HEK293 (cell line): ENCODE measurements around the gene SINHCAF.

ENCODE experiments used
- GFI1B ChIP-seq: fragments of 450-650 bp; formaldehyde crosslinking; IDR thresholded peaks from 2 replicates; pipeline ENCODE4 v1.5.1; 2016; ENCODE audit warnings: missing biosample characterization, missing genetic modification characterization
- GLI2 ChIP-seq: fragments of 450-650 bp; formaldehyde crosslinking; IDR thresholded peaks from 2 replicates; pipeline ENCODE4; 2017; ENCODE audit warnings: missing biosample characterization, missing genetic modification characterization, low read depth, borderline replicate concordance
- MEIS1 ChIP-seq: sonication (generic); formaldehyde crosslinking; IDR thresholded peaks from 2 replicates; pipeline ENCODE4 v1.8.1; 2022; ENCODE audit warnings: missing genetic modification reagents, mild to moderate bottlenecking, borderline replicate concordance
- REPIN1 ChIP-seq: fragments of 450-650 bp; formaldehyde crosslinking; IDR thresholded peaks from 2 replicates; pipeline ENCODE4 v1.5.1; 2017; ENCODE audit warnings: missing biosample characterization, missing genetic modification characterization, low read depth
- SETDB1 ChIP-seq: IDR thresholded peaks from one replicate; pipeline ENCODE4 v1.6.1; 2017; ENCODE audit warnings: mild to moderate bottlenecking, low read length, moderate library complexity, mixed read lengths; ENCODE audit not compliant: insufficient read length
- TRIM28 ChIP-seq: IDR thresholded peaks from 2 replicates; pipeline ENCODE4 v1.6.1; 2011; ENCODE audit warnings: low read length, control low read depth, borderline replicate concordance
- YY2 ChIP-seq: fragments of 450-650 bp; formaldehyde crosslinking; IDR thresholded peaks from 2 replicates; pipeline ENCODE4 v1.5.1; 2016; ENCODE audit warnings: missing biosample characterization, missing genetic modification characterization
- ZBTB48 ChIP-seq: fragments of 450-650 bp; formaldehyde crosslinking; IDR thresholded peaks from 2 replicates; pipeline ENCODE4 v1.5.1; 2016; ENCODE audit warnings: missing biosample characterization, missing genetic modification characterization
- ZIC2 ChIP-seq: fragments of 450-650 bp; formaldehyde crosslinking; IDR thresholded peaks from 2 replicates; pipeline ENCODE4 v1.5.1; 2016; ENCODE audit warnings: missing biosample characterization, missing genetic modification characterization
- ZNF112 ChIP-seq: fragments of 450-650 bp; formaldehyde crosslinking; IDR thresholded peaks from 2 replicates; pipeline ENCODE4 v1.5.0; 2017; ENCODE audit warnings: missing biosample characterization, missing genetic modification characterization
- ZNF114 ChIP-seq: fragments of 450-650 bp; formaldehyde crosslinking; IDR thresholded peaks from 2 replicates; pipeline ENCODE4 v1.5.0; 2017; ENCODE audit warnings: missing biosample characterization, missing genetic modification characterization
- ZNF133 ChIP-seq: fragments of 450-650 bp; formaldehyde crosslinking; IDR thresholded peaks from 2 replicates; pipeline ENCODE4 v1.5.1; 2016; ENCODE audit warnings: missing biosample characterization, missing genetic modification characterization
- ZNF292 ChIP-seq: fragments of 450-650 bp; formaldehyde crosslinking; IDR thresholded peaks from 2 replicates; pipeline ENCODE4 v1.5.1; 2016; ENCODE audit warnings: low read depth, missing biosample characterization, missing genetic modification characterization, borderline replicate concordance
- ZNF302 ChIP-seq: fragments of 450-650 bp; formaldehyde crosslinking; IDR thresholded peaks from 2 replicates; pipeline ENCODE4 v1.5.1; 2016; ENCODE audit warnings: missing biosample characterization, missing genetic modification characterization, low read depth
- ZNF311 ChIP-seq: fragments of 450-650 bp; formaldehyde crosslinking; IDR thresholded peaks from 2 replicates; pipeline ENCODE4 v1.5.1; 2017; ENCODE audit warnings: missing biosample characterization, missing genetic modification characterization, borderline replicate concordance
- ZNF341 ChIP-seq: fragments of 450-650 bp; formaldehyde crosslinking; IDR thresholded peaks from 2 replicates; pipeline ENCODE4; 2016; ENCODE audit warnings: low read depth, missing biosample characterization, missing genetic modification characterization
- ZNF426 ChIP-seq: fragments of 450-650 bp; formaldehyde crosslinking; IDR thresholded peaks from 2 replicates; pipeline ENCODE4 v1.5.1; 2017; ENCODE audit warnings: missing biosample characterization, missing genetic modification characterization, mild to moderate bottlenecking, inconsistent platforms, moderate library complexity
- ZNF521 ChIP-seq: fragments of 450-650 bp; formaldehyde crosslinking; IDR thresholded peaks from 2 replicates; pipeline ENCODE4 v1.5.1; 2017; ENCODE audit warnings: missing biosample characterization, mild to moderate bottlenecking, missing genetic modification characterization
- ZNF544 ChIP-seq: fragments of 450-650 bp; formaldehyde crosslinking; IDR thresholded peaks from 2 replicates; pipeline ENCODE4 v1.5.0; 2017; ENCODE audit warnings: missing biosample characterization, missing genetic modification characterization
- ZNF629 ChIP-seq: fragments of 450-650 bp; formaldehyde crosslinking; IDR thresholded peaks from 2 replicates; pipeline ENCODE4 v1.5.1; 2017; ENCODE audit warnings: missing biosample characterization, missing genetic modification characterization
- ZNF747 ChIP-seq: fragments of 450-650 bp; formaldehyde crosslinking; IDR thresholded peaks from 2 replicates; pipeline ENCODE4 v1.5.1; 2016; ENCODE audit warnings: missing biosample characterization, missing genetic modification characterization
- ZSCAN16 ChIP-seq: fragments of 450-650 bp; formaldehyde crosslinking; IDR thresholded peaks from 2 replicates; pipeline ENCODE4 v1.5.1; 2016; ENCODE audit warnings: missing biosample characterization, missing genetic modification characterization
- TF ChIP-seq, protein P1 (sequence below): fragments of 450-650 bp; formaldehyde crosslinking; IDR thresholded peaks from 2 replicates; pipeline ENCODE4 v1.5.1; 2016; ENCODE audit warnings: missing biosample characterization, missing genetic modification characterization
- TF ChIP-seq, protein P2 (sequence below): fragments of 450-650 bp; formaldehyde crosslinking; IDR thresholded peaks from 2 replicates; pipeline ENCODE4 v1.5.1; 2016; ENCODE audit warnings: missing biosample characterization, missing genetic modification characterization
- TF ChIP-seq, protein P3 (sequence below): fragments of 450-650 bp; IDR thresholded peaks from 2 replicates; pipeline ENCODE4 v1.5.1; 2018; ENCODE audit warnings: missing biosample characterization, mild to moderate bottlenecking, missing genetic modification characterization
- TF ChIP-seq, protein P4 (sequence below): fragments of 450-650 bp; formaldehyde crosslinking; IDR thresholded peaks from 2 replicates; pipeline ENCODE4 v1.5.1; 2016; ENCODE audit warnings: missing biosample characterization, missing genetic modification characterization
- TF ChIP-seq, protein P5 (sequence below): sonication (generic); formaldehyde crosslinking; IDR thresholded peaks from 2 replicates; pipeline ENCODE4 v1.8.1; 2022; ENCODE audit warnings: mild to moderate bottlenecking, moderate library complexity, missing genetic modification reagents
- TF ChIP-seq, protein P6 (sequence below): fragments of 450-650 bp; formaldehyde crosslinking; IDR thresholded peaks from 2 replicates; pipeline ENCODE4 v1.5.1; 2016; ENCODE audit warnings: missing biosample characterization, missing genetic modification characterization

SINHCAF gene

DNA sequence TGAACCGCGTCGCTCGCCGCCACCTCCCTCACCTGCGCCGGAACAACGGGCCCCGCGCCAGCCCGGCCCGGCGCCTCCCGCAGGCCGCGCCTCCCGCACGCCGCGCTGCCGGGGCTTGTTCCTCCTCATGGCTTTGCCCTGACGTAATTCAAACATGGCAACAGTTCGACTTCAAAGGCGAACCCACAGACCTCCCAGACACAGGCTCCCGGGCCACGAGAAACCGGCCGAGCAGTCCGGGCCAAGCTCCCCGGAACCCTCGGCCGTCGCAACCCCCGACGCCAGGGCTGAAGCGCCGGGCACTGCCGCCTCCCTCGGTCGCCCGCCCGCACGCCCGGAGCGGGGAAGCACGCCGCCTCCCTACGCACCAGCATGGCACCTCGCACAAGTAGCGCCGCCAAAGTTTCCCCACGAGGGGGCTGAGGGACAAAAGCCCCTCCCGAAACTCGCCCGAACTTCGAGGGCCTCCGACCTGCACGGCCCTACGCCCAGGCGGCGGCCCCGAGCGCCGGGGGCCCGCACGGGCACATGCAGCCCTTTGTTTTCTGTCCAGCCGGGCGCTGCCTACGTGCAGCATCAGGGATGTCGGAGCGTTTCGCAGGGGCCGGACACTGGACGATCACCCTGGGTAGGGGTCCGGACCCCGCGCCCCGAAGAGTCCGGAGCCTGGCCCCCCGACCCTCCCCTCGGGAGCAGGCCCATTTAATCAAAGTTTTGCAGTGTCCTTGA is 1.7 kb downstream of the SINHCAF start (continued):
- TF ChIP-seq, protein P1, sequence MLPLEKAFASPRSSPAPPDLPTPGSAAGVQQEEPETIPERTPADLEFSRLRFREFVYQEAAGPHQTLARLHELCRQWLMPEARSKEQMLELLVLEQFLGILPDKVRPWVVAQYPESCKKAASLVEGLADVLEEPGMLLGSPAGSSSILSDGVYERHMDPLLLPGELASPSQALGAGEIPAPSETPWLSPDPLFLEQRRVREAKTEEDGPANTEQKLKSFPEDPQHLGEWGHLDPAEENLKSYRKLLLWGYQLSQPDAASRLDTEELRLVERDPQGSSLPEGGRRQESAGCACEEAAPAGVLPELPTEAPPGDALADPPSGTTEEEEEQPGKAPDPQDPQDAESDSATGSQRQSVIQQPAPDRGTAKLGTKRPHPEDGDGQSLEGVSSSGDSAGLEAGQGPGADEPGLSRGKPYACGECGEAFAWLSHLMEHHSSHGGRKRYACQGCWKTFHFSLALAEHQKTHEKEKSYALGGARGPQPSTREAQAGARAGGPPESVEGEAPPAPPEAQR (tag by site-specific recombination): no peak
- TF ChIP-seq SETDB1 (no peak), ZNF629 (tag by site-specific recombination) (peak; percentile 55), ZNF341 (tag by site-specific recombination) (0 out of 2 replicates have a peak, but pooled peaks have one; percentile 3), REPIN1 (tag by site-specific recombination) (no peak), ZNF133 (no peak), ZNF521 (tag by site-specific recombination) (no peak), ZNF292 (tag by site-specific recombination) (no peak), TRIM28 (no peak), ZNF112 (tag by site-specific recombination) (no peak), ZBTB48 (tag by site-specific recombination) (peak; percentile 39; the same call in 1 of the 2 replicates), GFI1B (tag by site-specific recombination) (no peak), ZNF302 (tag by site-specific recombination) (no peak), ZNF311 (no peak), ZSCAN16 (tag by site-specific recombination) (no peak), GLI2 (tag by site-specific recombination) (no peak), ZNF747 (tag by site-specific recombination) (no peak), ZNF544 (tag by site-specific recombination) (no peak), MEIS1 (CRISPR knock-in tag) (no peak), ZIC2 (tag by site-specific recombination) (no peak), ZNF426 (tag by site-specific recombination) (no peak), YY2 (tag by site-specific recombination) (peak; percentile 34; the same call in 1 of the 2 replicates), ZNF114 (tag by site-specific recombination) (no peak)
- TF ChIP-seq, protein P2, sequence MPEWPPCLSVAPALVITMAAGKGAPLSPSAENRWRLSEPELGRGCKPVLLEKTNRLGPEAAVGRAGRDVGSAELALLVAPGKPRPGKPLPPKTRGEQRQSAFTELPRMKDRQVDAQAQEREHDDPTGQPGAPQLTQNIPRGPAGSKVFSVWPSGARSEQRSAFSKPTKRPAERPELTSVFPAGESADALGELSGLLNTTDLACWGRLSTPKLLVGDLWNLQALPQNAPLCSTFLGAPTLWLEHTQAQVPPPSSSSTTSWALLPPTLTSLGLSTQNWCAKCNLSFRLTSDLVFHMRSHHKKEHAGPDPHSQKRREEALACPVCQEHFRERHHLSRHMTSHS (tag by site-specific recombination): no peak
- TF ChIP-seq, protein P3, sequence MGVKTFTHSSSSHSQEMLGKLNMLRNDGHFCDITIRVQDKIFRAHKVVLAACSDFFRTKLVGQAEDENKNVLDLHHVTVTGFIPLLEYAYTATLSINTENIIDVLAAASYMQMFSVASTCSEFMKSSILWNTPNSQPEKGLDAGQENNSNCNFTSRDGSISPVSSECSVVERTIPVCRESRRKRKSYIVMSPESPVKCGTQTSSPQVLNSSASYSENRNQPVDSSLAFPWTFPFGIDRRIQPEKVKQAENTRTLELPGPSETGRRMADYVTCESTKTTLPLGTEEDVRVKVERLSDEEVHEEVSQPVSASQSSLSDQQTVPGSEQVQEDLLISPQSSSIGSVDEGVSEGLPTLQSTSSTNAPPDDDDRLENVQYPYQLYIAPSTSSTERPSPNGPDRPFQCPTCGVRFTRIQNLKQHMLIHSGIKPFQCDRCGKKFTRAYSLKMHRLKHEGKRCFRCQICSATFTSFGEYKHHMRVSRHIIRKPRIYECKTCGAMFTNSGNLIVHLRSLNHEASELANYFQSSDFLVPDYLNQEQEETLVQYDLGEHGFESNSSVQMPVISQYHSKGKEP (tag by site-specific recombination): 0 out of 2 replicates have a peak, but pooled peaks have one; percentile 6
- TF ChIP-seq, protein P4, sequence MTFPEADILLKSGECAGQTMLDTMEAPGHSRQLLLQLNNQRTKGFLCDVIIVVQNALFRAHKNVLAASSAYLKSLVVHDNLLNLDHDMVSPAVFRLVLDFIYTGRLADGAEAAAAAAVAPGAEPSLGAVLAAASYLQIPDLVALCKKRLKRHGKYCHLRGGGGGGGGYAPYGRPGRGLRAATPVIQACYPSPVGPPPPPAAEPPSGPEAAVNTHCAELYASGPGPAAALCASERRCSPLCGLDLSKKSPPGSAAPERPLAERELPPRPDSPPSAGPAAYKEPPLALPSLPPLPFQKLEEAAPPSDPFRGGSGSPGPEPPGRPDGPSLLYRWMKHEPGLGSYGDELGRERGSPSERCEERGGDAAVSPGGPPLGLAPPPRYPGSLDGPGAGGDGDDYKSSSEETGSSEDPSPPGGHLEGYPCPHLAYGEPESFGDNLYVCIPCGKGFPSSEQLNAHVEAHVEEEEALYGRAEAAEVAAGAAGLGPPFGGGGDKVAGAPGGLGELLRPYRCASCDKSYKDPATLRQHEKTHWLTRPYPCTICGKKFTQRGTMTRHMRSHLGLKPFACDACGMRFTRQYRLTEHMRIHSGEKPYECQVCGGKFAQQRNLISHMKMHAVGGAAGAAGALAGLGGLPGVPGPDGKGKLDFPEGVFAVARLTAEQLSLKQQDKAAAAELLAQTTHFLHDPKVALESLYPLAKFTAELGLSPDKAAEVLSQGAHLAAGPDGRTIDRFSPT: peak; percentile 78
- TF ChIP-seq, protein P5, sequence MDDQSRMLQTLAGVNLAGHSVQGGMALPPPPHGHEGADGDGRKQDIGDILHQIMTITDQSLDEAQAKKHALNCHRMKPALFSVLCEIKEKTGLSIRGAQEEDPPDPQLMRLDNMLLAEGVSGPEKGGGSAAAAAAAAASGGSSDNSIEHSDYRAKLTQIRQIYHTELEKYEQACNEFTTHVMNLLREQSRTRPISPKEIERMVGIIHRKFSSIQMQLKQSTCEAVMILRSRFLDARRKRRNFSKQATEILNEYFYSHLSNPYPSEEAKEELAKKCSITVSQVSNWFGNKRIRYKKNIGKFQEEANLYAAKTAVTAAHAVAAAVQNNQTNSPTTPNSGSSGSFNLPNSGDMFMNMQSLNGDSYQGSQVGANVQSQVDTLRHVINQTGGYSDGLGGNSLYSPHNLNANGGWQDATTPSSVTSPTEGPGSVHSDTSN (CRISPR knock-in tag): no peak
- TF ChIP-seq, protein P6, sequence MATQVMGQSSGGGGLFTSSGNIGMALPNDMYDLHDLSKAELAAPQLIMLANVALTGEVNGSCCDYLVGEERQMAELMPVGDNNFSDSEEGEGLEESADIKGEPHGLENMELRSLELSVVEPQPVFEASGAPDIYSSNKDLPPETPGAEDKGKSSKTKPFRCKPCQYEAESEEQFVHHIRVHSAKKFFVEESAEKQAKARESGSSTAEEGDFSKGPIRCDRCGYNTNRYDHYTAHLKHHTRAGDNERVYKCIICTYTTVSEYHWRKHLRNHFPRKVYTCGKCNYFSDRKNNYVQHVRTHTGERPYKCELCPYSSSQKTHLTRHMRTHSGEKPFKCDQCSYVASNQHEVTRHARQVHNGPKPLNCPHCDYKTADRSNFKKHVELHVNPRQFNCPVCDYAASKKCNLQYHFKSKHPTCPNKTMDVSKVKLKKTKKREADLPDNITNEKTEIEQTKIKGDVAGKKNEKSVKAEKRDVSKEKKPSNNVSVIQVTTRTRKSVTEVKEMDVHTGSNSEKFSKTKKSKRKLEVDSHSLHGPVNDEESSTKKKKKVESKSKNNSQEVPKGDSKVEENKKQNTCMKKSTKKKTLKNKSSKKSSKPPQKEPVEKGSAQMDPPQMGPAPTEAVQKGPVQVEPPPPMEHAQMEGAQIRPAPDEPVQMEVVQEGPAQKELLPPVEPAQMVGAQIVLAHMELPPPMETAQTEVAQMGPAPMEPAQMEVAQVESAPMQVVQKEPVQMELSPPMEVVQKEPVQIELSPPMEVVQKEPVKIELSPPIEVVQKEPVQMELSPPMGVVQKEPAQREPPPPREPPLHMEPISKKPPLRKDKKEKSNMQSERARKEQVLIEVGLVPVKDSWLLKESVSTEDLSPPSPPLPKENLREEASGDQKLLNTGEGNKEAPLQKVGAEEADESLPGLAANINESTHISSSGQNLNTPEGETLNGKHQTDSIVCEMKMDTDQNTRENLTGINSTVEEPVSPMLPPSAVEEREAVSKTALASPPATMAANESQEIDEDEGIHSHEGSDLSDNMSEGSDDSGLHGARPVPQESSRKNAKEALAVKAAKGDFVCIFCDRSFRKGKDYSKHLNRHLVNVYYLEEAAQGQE (tag by site-specific recombination): no peak
